NK-92 (cell line): ENCODE results near the gene SELL.
"Not testable (repeated sequence)": the region's sequence is repeated elsewhere in the genome, so short reads cannot be mapped to it uniquely, and the experiment has no call there.

Experiments
- DNase-seq: peaks from one replicate; lab custom pipeline; 2025; ENCODE audit not compliant: unreplicated experiment; lab: John Stamatoyannopoulos, UW

SELL gene

DNA sequence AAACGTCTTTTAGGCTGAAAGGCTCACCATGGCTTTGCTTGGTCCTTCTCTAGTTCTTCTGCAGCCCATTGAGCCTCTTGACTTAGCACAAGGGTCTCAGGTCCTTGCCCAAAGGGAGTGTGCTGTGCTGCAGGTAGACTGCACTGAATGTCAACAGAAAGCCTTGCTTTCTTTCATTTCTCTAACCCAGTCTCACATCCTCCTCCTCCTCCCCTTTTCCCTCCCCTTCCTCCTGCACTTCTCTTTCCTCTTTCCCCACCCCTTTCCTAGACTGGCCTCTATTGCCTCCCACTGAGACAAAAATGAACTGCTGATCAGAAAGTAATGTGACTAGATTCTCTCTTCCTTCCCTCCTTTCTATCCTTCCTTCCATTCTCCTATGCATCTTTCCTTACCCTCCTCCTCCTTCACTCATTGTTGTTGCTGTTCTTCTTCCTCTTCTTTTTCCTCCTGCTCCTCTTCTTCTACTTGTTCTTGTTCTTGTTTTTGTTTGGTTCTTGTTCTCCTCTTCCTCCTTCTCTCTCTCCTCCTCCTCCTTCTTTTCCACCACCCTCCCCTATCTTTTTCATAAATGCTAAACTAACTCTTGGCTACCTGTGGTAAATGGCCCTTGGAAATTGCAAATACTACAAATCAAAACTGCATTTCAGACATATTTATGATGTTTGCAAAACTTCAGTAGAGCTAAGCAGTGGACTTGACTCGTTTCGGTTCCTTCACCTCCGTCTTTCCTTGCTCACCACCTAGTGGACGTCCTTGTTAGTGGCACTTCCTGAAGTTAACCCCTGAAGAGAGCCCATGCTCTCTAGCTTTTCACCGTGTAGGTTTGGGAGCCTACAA lies at the start of gene SELL:
Gene SELL (minus strand): TSS at position 152 of the 840 bp plus-strand sequence. CDS start 122 bp downstream, at position 30.
- DNase-seq = no peak

DNA sequence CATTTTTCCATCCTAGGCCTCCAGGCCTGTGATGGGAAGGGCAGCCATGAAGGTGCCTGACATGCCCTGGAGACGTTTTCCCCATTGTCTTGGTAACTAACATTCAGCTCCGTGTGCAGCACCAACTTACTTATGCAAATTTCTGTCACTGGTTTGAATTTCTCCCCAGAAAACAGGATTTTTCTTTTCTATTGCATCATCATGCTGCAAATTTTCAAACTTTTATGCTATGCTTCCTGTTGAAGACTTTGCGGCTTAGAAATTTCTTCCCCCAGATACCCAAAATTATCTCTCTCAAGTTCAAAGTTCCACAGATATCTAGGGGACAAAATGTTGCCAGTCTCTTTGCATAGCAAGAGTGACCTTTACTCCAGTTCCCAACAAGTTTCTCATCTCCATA lies 47.6 kb upstream of the SELL start:
- no peak for DNase-seq

- DNase-seq = no peak
Measured at GRCh38 chr1:169753549-169753948, 42.1 kb upstream of the SELL start.

- no peak for DNase-seq
Measured at GRCh38 chr1:169750041-169750440, 38.6 kb upstream of the SELL start.

DNA sequence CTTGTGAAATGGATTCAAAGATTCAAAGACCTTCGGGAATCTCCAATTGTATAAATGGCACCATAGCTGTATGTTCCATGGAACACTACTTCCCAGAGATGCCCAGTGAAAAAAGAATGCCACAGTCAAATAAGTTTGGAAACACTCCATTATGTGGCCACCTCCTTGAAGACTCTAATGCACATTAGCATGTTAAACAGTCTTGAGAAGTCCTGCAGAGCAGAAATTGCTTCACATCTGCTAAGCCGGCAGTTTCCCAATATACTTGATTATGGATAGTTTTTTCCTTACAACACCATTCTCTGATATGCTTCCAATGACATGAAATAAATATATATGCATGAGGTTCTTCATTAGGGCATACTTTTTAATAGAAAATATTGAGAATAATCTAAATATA lies 35.1 kb upstream of the SELL start:
- DNase-seq = no peak

- no peak for DNase-seq
Measured at GRCh38 chr1:169745015-169745861, 33.8 kb upstream of the SELL start.

DNA sequence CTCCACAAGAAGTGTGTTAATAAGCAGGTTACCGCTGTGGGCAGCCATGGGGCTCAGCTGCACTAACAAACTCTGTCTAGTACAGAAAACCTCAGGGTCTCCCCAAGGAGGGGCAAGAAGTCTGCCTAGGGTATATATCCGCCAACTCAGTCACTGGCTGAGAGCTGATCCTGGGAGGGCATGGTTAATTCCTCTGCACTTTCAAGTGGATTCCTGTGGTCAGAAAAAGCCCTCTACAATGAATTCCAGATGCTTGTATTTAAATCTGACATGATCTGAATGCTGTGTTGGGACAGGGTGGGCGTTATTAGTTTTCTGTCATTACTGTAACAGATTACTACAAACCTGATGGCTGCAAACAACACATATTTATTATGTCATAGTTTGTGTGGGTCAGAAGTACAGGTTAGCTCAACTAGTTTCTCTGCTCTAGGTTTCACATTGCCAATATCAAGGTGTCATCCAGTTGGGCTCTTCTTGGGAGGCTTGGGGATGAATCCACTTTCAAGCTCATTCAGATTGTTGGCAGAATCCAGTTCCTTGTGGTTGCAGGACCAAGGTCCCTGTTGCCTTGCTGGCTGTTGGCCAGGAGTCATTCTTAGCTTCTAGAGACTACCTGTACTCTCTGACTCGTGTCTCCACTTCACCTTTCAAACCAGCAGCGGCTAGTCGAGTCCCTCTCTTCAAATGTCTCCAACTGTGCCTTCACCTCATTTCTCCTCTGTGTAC lies 30.4 kb upstream of the SELL start:
- DNase-seq = no peak

DNA sequence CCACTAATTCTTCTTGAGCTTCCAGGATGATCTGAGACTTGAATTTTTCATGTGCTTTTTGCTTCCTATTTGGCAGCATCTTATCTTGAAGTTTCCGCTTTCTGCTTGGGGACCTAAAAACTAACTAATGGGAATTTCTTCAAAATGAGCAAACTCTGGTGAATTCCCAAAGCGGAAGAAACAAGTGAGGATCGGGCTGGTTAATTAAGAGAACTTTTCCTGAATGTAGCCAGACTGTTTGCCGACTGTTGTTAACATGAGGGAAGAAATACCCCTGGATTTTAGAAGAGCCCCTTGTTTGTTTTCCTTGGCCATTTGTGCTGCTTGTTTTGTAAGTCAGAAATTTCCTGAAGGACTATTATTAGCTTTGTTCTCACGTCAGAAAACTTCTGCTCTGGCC lies 28.6 kb upstream of the SELL start:
- DNase-seq = no peak

DNA sequence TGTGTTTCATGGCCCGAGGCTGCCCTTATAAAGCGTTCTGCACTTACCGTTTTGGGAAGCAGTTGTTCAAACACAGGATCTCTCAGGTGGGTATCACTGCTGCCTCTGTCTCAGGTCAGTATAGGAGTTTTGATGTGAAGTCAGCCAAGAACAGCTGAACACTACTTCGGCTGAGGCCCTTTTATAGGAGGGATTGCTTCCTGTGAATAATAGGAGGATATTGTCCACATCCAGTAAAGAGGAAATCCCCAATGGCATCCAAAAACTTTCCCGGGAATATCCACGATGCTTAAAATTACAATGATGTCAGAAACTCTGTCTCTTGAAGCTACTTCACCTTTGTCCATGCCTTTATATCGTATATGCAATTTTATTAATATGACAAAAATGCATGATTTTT lies 22.5 kb upstream of the SELL start, which contains the start of gene SELE:
Gene SELE (minus strand): TSS at position 156 of the 400 bp plus-strand sequence. CDS start 467 bp downstream, outside the sequence.
- DNase-seq = no peak

DNA sequence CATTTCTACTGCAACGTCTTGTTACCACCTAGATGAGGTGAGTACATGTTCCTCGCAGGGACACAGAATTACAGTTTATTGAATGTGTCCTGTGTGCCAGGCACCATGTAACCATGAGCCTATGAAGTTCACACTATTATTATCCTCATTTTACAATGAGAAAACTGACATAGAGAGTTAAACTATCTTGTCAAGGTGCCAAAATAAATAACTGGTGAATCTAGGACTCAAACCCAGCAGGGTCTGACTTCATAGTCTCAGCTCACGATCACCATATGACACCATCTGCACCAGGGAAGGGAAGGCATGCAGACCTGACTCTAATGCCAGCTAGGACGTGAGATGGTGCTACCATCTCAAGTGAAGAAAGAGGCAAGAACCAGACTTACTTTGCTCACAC lies 20.0 kb upstream of the SELL start:
- no peak for DNase-seq

GRCh38 chr1:169729991-169730390 lies 18.6 kb upstream of the SELL start:
- DNase-seq = no peak

GRCh38 chr1:169727307-169727706 lies 15.9 kb upstream of the SELL start:
- DNase-seq = no peak

DNA sequence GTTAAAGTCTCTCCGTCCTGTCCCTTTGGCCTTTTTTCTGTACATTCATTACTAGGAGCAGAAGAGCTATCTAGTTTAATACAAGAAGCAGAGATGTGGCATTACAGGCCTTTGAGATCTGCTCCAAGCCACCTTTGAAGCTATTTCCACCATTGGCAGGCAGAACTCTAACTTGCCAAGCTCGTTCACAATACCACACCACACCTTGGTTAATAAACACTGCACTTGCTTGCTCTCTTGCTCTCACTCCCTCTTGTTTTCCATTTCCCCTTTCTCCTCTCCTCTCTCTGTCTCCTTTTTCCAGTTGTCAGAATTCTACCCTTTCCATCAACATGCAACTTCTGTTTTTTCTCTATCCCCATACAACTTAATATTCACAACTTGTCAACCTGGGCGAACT lies 15.4 kb upstream of the SELL start:
- DNase-seq = no peak

GRCh38 chr1:169725930-169726329 lies 14.5 kb upstream of the SELL start:
- no peak for DNase-seq

GRCh38 chr1:169724168-169724567 lies 12.7 kb upstream of the SELL start:
- no peak for DNase-seq

DNA sequence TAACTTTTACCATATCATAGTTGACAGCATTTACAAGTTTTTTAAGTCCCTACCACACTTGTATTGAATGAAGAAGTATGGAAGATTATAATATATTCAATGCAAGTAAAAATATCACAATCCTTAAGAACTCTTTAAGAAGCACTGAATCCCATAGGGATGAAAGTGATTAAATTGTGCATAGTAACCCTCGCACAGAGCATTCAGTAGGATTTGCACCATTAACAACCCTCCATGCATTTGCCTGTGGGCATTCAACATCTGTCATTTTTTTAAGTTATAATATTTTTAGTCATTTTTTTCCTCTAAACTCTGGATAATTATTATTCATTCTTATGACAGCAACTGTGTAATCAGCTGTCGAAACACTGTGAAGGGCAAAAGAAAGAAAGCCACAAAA lies 12.3 kb upstream of the SELL start:
- no peak for DNase-seq

GRCh38 chr1:169722779-169723178 lies 11.4 kb upstream of the SELL start:
- no peak for DNase-seq

DNA sequence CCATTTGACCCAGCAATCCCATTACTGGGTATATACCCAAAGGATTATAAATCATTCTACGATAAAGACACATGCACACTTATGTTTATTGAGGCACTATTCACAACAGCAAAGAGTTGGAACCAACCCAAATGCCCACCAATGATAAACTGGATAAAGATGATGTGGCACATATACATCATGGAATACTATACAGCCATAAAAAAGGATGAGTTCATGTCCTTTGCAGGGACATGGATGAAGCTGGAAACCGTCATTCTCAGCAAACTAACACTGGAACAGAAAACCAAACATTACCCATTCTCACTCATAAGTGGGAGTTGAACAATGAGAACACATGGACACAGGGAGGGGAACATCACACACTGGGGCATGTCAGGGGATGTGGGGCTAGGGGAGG lies 3.7 kb upstream of the SELL start:
- DNase-seq = not testable (repeated sequence)

DNA sequence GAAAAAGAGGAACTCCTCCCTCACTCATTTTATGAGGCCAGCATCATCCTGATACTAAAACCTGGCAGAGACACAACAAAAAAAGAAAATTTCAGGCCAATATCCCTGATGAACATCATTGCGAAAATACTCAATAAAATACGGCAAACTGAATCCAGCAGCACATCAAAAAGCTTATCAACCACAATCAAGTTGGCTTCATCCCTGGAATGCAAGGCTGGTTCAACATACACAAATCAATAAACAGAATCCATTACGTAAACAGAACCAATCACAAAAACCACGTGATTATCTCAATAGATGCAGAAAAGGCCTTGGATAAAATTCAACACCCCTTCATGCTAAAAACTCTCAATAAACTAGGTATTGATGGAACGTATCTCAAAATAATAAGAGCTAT lies 1.7 kb upstream of the SELL start:
- DNase-seq = not testable (repeated sequence)

DNA sequence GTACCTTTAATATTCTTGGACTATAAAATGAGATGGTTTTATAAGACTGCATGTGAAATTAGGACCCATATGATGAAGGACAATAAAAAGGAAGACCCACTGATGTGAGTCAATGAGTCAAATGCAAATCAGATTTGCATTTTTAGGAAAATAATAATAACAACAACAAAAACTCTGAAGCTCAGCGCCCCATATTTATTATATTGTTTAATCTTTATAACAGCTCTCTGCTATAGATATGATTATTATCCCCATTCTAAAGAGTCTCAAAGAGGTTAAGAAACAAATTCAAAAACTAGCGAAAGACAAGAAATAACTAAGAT lies 850 bp upstream of the SELL start:
- DNase-seq = no peak

DNA sequence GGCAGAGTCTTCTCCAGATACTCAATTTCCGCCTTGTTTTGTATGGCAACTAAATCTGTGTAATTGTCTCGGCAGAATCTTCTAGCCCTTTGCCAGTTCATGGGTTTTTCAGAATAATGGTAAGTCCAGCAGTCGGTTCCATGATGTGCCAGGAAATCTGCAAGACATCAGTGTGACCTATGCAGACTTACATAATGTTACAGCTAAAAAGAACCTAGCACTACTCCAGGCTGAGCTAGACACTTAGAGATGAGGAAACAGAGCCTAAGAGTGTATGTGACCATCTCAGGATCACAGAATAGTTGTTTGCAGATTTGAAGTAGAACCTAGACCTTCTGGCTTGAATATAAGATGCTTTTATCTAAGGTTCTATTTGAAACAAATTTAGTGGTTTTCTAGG lies 2.8 kb downstream of the SELL start:
- DNase-seq = no peak
